GM12801 (cell line): ENCODE data around the gene ADGRL3.

Experiments
- CTCF ChIP-seq: IDR thresholded peaks from one replicate; pipeline ENCODE4 v1.5.1; 2011; ENCODE audit warnings: control low read depth; ENCODE audit not compliant: insufficient read length; ENCODE audit errors: extremely low read depth

ADGRL3 gene

GRCh38 chr4:61827907-61828391 lies 627.8 kb downstream of the ADGRL3 start:
- TF ChIP-seq CTCF, result no peak

- no peak for TF ChIP-seq CTCF
These were observed 628.8 kb downstream of the ADGRL3 start for GRCh38 chr4:61828960-61829359.

- TF ChIP-seq CTCF, result no peak
These were observed 631.9 kb downstream of the ADGRL3 start for GRCh38 chr4:61831987-61832386.

GRCh38 chr4:61837395-61837794 lies 637.3 kb downstream of the ADGRL3 start:
- TF ChIP-seq CTCF, result no peak

- TF ChIP-seq CTCF, result no peak
These were observed 637.9 kb downstream of the ADGRL3 start for GRCh38 chr4:61838072-61838471.

- TF ChIP-seq CTCF, result no peak
These were observed 641.6 kb downstream of the ADGRL3 start for GRCh38 chr4:61841714-61842113.

- TF ChIP-seq CTCF, result no peak
These were observed 651.0 kb downstream of the ADGRL3 start for GRCh38 chr4:61851126-61851525.

GRCh38 chr4:61853041-61853440 lies 652.9 kb downstream of the ADGRL3 start:
- TF ChIP-seq CTCF, result no peak
